ENCODE measurements around the gene PDE4D. TPM values are rescaled to one million over a fixed set of nuclear protein-coding genes. Genes with fewer than 3 reads are reported as not detected.

Gene PDE4D
- total and polyA plus RNA-seq, 3 donors from 2014 or later: 7.8 to 13.9 (median 8.7) TPM

DNA sequence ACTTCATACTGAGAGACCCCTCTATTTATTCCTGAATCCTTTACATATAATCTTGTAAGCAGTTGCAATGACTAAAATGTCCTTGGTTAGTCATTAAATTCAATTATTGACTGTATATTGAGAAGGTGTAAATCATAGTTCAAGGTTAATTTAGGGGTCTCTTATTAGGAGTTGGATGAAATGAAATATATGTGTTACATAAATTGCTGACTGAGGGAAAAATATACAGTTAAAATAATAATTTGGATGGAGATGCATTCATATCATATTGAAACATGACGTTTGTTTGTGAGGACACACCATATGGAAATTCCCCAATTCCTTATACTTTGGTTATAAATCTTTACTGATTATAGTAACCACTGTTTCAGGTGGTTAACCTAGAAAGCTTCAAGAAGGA, 430.6 kb downstream of the PDE4D start:
- TF ChIP-seq POLR2A (IDR thresholded peaks at IDR 0.05): no peak
- TF ChIP-seq, protein P1, sequence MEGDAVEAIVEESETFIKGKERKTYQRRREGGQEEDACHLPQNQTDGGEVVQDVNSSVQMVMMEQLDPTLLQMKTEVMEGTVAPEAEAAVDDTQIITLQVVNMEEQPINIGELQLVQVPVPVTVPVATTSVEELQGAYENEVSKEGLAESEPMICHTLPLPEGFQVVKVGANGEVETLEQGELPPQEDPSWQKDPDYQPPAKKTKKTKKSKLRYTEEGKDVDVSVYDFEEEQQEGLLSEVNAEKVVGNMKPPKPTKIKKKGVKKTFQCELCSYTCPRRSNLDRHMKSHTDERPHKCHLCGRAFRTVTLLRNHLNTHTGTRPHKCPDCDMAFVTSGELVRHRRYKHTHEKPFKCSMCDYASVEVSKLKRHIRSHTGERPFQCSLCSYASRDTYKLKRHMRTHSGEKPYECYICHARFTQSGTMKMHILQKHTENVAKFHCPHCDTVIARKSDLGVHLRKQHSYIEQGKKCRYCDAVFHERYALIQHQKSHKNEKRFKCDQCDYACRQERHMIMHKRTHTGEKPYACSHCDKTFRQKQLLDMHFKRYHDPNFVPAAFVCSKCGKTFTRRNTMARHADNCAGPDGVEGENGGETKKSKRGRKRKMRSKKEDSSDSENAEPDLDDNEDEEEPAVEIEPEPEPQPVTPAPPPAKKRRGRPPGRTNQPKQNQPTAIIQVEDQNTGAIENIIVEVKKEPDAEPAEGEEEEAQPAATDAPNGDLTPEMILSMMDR (IDR thresholded peaks at IDR 0.05): no peak
- intact Hi-C loops (cut with DNase I; ENCODE audit: low total_unique reads): no loop called here
- no peaks in the 10 kb centered on the region for H3K36me3 ChIP-seq (ENCODE audit: low read depth, missing control alignments)
- H3K9me3 ChIP-seq: no peaks in the 10 kb centered on the region
- WGBS, 2 donors: 80 to 81% methylated on average over 1 of the region's 1 CpG
- no peak overlapping the region for H3K4me3 ChIP-seq
- H3K4me1 ChIP-seq: no peaks in the 10 kb centered on the region
- DNase-seq: no peak
- H3K27me3 ChIP-seq: no peaks in the 10 kb centered on the region
- no peak overlapping the region for H3K27ac ChIP-seq

DNA sequence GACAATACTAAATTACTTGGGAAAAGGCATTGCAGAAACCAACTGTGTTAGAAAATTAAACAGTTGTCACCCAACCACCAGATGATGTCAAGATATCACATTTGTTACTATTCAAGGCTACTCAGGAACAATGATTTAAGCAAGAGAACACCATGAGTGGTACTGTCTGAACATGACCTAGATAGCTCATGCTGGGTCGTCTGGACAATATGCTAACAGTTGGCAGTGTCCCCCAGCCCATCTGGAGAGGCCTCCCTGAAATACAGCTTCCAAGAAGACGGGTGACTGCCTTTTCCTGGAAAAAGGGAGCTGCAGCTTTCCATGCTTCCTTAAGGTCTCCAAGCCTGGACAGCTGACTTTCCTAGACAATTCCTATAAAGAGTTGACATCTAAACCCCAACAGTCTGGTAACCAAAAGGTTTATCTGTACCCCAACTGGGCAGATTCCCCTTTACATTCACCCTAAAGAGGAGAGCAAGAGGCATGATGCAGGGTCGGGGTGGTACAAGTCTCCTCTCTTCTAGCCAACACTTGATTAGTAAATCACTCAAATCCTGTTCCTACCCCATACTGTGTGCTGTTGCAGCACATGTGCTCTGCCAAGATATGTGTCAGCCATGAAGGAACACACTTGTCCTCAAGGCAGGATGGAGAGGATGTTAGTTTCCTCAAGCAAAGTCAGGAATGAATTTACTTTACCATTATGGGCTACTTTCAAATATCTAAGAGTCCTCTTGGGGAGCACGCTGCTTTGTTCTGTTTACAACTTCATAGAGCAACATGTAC, 433.0 kb downstream of the PDE4D start:
- DNase-seq: no peak

DNA sequence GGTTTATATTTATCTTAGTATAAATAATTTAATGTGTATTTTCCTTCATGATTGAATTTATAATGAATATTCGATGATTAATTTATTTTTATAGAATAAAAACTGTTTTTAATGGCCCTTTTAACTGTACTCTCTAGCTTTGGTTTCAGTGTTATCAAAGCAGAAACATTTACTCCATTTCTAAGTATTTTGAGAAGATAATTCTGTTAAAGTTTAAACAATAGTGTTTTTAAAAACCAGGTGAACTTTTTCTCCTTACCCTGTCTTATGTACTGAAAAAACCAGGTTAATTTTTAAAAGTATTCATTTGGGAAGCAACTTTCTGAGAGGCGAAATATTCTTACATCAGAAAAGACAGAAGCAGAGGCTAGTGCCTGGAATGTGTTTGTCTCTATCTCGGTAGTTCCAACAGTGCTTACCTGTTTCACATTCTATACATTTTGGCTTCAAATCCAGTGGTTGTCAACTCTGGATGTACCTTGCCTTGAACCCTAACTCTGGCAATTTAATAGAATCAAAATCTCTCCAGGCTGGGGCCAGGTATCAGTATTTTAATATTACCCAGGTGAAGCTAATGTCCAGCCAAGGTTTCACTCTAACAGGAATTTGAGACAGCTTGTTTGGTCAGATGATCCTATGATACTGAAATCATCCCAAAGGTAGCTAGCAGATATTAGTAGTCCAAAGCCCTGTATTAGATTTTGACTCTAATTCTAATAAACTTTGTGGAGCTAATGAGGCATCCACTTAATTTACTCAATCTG, 434.4 kb downstream of the PDE4D start:
- TF ChIP-seq POLR2A (IDR thresholded peaks at IDR 0.05): no peak
- TF ChIP-seq, protein P1 (IDR thresholded peaks at IDR 0.05): no peak
- DNase-seq: no peak

More for the DNA sequence above, 433.0 kb downstream of the PDE4D start:
- no peak overlapping the region for H3K4me3 ChIP-seq
- 56 to 62% methylated on average over 4 of the region's 4 CpGs for WGBS, 2 donors
- TF ChIP-seq, protein P1 (IDR thresholded peaks at IDR 0.05): no peak
- no peak for TF ChIP-seq POLR2A (IDR thresholded peaks at IDR 0.05)
- no peaks in the 10 kb centered on the region for H3K9me3 ChIP-seq
- intact Hi-C loops (cut with DNase I; ENCODE audit: low total_unique reads): no loop called here
- no peaks in the 10 kb centered on the region for H3K36me3 ChIP-seq (ENCODE audit: low read depth, missing control alignments)
- no peak overlapping the region for H3K27ac ChIP-seq
- H3K4me1 ChIP-seq: no peaks in the 10 kb centered on the region
- no peaks in the 10 kb centered on the region for H3K27me3 ChIP-seq

DNA sequence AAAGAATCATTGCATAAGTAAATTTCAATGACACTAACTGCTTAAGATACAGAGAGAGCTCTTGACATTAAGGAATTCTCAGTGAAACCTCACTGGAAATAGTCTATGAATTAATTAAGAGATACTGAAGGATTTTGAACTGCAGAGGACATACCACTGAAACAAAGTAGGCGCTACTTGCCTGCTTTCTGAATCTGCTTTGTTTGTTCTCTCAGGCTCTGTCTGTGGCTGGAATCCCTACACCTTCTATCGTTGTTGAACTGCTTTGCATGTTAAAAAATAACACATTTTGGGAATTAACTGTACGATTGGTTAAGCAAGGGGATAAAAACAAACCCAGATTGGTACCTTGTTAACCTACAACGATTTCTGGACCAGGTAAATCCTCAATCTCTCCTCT, 435.2 kb downstream of the PDE4D start:
- TF ChIP-seq POLR2A (IDR thresholded peaks at IDR 0.05): no peak
- TF ChIP-seq, protein P1 (IDR thresholded peaks at IDR 0.05): no peak
- intact Hi-C loops (cut with DNase I; ENCODE audit: low total_unique reads): no loop called here
- H3K36me3 ChIP-seq (ENCODE audit: low read depth, missing control alignments): no peaks in the 10 kb centered on the region
- H3K4me3 ChIP-seq: no peak overlapping the region
- DNase-seq: no peak
- H3K4me1 ChIP-seq: no peaks in the 10 kb centered on the region
- WGBS, 2 donors: 66 to 79% methylated on average over 4 of the region's 4 CpGs
- no peak overlapping the region for H3K27ac ChIP-seq
- H3K27me3 ChIP-seq: no peaks in the 10 kb centered on the region
- no peaks in the 10 kb centered on the region for H3K9me3 ChIP-seq

More for the DNA sequence above, 434.4 kb downstream of the PDE4D start:
- Histone ChIP-seq H3K4me1 (no peaks in the 10 kb centered on the region), H3K36me3 (ENCODE audit: low read depth, missing control alignments) (no peaks in the 10 kb centered on the region), H3K4me3 (no peak overlapping the region), H3K27me3 (no peaks in the 10 kb centered on the region), H3K27ac (no peak overlapping the region), H3K9me3 (no peaks in the 10 kb centered on the region)
- intact Hi-C loops (cut with DNase I; ENCODE audit: low total_unique reads): no loop called here
- 87 to 88% methylated on average over 3 of the region's 3 CpGs for WGBS, 2 donors
